ENCODE data around the gene KAZN. TPM values are rescaled to one million over a fixed set of nuclear protein-coding genes. Genes with fewer than 3 reads are reported as not detected.

The KAZN gene
- total and polyA plus RNA-seq, 3 donors from 2014 or later, result 12.1 to 14.6 (median 13.8) TPM

DNA sequence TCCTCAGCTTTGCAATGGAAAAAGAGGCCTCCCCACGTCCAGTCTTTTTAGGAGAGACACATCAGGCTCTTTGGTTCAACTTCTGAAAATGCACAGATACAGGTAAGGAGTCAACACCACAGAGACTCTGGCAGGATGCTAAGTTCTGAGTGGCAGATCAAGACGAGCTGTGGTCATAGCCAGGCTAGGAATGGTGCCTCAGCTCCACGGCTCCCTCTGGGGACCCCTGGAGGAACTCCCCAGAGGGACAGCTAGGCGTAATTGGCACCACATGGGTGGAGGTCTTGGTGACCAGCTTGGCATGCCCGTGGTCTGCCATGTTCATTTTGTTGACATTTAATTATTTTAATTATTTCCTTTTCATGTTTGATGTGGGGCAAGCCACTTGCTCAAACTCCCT lies 206.1 kb downstream of the KAZN start:
- Histone ChIP-seq H3K27me3 (no peaks in the 10 kb centered on the region), H3K4me1 (no peaks in the 10 kb centered on the region), H3K36me3 (ENCODE audit: low read depth, missing control alignments) (no peaks in the 10 kb centered on the region), H3K9me3 (no peaks in the 10 kb centered on the region), H3K27ac (no peak overlapping the region), H3K4me3 (no peak overlapping the region)
- intact Hi-C loops (cut with DNase I; ENCODE audit: low total_unique reads), result no loop called here
- no peak for TF ChIP-seq POLR2A (IDR thresholded peaks at IDR 0.05)
- TF ChIP-seq, protein P1, sequence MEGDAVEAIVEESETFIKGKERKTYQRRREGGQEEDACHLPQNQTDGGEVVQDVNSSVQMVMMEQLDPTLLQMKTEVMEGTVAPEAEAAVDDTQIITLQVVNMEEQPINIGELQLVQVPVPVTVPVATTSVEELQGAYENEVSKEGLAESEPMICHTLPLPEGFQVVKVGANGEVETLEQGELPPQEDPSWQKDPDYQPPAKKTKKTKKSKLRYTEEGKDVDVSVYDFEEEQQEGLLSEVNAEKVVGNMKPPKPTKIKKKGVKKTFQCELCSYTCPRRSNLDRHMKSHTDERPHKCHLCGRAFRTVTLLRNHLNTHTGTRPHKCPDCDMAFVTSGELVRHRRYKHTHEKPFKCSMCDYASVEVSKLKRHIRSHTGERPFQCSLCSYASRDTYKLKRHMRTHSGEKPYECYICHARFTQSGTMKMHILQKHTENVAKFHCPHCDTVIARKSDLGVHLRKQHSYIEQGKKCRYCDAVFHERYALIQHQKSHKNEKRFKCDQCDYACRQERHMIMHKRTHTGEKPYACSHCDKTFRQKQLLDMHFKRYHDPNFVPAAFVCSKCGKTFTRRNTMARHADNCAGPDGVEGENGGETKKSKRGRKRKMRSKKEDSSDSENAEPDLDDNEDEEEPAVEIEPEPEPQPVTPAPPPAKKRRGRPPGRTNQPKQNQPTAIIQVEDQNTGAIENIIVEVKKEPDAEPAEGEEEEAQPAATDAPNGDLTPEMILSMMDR (IDR thresholded peaks at IDR 0.05), result no peak
- no peak for DNase-seq
- WGBS, 2 donors, result 78 to 90% methylated on average over 5 of the region's 5 CpGs

DNA sequence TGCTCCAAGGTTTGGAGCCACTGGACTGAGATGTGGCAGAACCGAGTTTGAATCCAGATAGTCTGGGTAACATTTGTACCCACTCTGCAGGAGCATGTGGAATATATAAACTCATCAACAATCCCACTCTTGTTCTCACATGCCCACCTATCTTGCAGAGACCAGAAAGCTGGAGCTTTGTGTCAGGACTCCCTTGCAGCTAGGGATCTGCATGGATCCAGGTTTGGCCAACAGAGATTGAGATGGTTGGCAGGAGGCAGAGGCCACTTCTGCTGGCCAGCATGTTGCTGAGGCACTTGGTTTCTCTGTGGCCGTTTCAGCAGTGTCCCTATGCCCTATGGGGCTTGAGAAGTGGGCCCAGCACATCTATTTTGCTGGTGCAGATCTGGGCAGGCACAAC lies 208.3 kb downstream of the KAZN start:
- no peaks in the 10 kb centered on the region for H3K36me3 ChIP-seq (ENCODE audit: low read depth, missing control alignments)
- no peak for TF ChIP-seq POLR2A (IDR thresholded peaks at IDR 0.05)
- TF ChIP-seq, protein P1 (IDR thresholded peaks at IDR 0.05), result no peak
- no peak overlapping the region for H3K27ac ChIP-seq
- no peak overlapping the region for H3K4me3 ChIP-seq
- H3K4me1 ChIP-seq, result no peaks in the 10 kb centered on the region
- no peaks in the 10 kb centered on the region for H3K9me3 ChIP-seq
- intact Hi-C loops (cut with DNase I; ENCODE audit: low total_unique reads), result no loop called here
- no peaks in the 10 kb centered on the region for H3K27me3 ChIP-seq
- WGBS, 2 donors, result 91 to 100% methylated on average over 2 of the region's 2 CpGs
- no peak for DNase-seq

DNA sequence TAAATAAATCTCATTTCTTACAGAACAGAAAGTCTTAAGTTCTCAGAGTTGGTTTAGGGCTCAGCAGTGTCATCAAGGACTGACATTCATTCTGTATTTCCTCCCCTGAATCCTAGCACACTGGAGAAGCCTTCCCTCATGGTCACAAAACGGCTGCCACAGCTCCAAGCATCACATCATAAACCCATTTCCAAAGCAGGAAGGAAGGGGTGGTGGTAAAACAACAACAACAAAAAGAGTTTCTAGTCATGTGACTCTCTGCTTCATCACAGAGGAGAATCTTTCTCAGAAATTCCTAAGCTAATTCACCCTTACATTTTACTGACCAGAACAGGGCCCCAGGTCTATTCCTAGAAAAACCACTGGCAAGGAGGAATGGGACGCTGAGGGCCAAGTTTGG lies 210.3 kb downstream of the KAZN start:
- no peaks in the 10 kb centered on the region for H3K9me3 ChIP-seq
- intact Hi-C loops (cut with DNase I; ENCODE audit: low total_unique reads), result no loop called here
- H3K36me3 ChIP-seq (ENCODE audit: low read depth, missing control alignments), result no peaks in the 10 kb centered on the region
- 77 to 87% methylated on average over 2 of the region's 2 CpGs for WGBS, 2 donors
- no peaks in the 10 kb centered on the region for H3K27me3 ChIP-seq
- no peak for TF ChIP-seq POLR2A (IDR thresholded peaks at IDR 0.05)
- TF ChIP-seq, protein P1 (IDR thresholded peaks at IDR 0.05), result no peak
- no peak overlapping the region for H3K27ac ChIP-seq
- no peaks in the 10 kb centered on the region for H3K4me1 ChIP-seq
- H3K4me3 ChIP-seq, result no peak overlapping the region
- DNase-seq, result no peak

DNA sequence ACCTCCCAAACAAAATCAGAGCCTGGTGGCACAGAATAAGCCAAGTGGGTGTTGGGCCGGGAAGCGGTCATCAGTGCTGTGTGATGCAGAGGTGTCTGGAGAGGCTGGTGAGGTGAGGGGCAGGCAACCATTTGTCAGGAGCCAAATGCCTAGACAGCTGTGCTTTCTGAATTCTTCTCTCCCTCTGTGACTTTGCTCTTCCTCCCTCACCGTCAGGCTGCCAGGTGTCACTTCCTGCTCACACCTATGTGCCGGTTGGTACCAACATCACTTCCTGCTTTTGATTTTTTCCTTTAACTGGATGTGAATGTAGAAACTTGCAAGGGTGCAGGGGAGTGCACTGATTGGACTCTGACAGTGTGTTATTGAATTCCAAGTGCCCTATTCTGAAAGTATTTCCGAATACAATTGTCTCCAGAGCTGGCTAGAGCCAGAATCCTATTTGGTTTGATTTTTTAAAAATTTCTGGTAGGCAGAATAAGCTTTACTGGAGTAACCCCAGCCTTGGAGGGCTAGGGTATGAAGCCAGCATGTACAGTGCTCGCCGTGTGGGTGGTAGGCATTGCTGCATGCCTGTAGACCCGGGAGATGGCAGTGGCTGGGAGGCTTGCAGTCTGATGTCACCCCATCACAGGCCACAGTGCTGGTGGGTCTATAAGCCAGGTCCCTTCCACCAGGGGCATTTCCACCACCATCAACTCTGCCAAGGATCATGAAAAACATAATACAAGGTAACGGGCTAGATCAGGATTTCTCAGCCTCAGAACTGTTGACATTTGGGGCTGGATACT lies 210.9 kb downstream of the KAZN start:
- H3K36me3 ChIP-seq (ENCODE audit: low read depth, missing control alignments), result no peaks in the 10 kb centered on the region
- TF ChIP-seq POLR2A (IDR thresholded peaks at IDR 0.05), result no peak
- TF ChIP-seq, protein P1 (IDR thresholded peaks at IDR 0.05), result no peak
- H3K9me3 ChIP-seq, result no peaks in the 10 kb centered on the region
- H3K4me1 ChIP-seq, result no peaks in the 10 kb centered on the region
- no peaks in the 10 kb centered on the region for H3K27me3 ChIP-seq
- DNase-seq, result no peak
- 90 to 95% methylated on average over 9 of the region's 9 CpGs for WGBS, 2 donors
- no peak overlapping the region for H3K4me3 ChIP-seq
- H3K27ac ChIP-seq, result no peak overlapping the region
- intact Hi-C loops (cut with DNase I; ENCODE audit: low total_unique reads), result no loop called here

Measured in testis (tissue), 3 donors.